ENCODE measurements around the gene FSTL3. TPM values are rescaled to one million over a fixed set of nuclear protein-coding genes. Genes with fewer than 3 reads are reported as not detected.

FSTL3 gene
- total RNA-seq, 5 donors from 2014 or later (not counting 1 experiment from before 2014, with no cell fraction given): 2.0 to 5.3 (median 4.1) TPM

DNA sequence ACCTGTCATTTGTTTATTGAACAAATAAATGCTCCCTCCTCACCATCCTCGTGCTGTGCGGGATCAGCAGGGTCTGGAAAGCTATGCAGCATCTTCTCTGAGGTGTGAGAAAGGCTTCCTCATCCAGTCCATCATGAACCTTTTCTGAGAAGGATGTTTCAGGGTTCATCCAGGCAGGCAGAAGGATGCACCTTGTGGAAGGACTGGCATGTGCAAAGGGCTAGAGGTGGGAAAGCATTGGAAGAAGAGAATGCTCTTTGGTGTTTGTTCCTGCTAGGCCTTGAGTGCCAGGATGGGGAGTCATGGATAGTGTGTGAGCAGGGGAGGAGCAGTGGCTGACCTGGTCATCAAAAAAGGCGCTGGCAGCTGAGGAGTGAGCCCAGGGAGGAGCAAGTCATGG, 39.2 kb downstream of the FSTL3 start:
- WGBS (ENCODE audit: insufficient coverage): 45% methylated on average over 1 of the region's 3 CpGs
- ChIA-PET POLR2A (no interaction called here), CTCF (no interaction called here)

DNA sequence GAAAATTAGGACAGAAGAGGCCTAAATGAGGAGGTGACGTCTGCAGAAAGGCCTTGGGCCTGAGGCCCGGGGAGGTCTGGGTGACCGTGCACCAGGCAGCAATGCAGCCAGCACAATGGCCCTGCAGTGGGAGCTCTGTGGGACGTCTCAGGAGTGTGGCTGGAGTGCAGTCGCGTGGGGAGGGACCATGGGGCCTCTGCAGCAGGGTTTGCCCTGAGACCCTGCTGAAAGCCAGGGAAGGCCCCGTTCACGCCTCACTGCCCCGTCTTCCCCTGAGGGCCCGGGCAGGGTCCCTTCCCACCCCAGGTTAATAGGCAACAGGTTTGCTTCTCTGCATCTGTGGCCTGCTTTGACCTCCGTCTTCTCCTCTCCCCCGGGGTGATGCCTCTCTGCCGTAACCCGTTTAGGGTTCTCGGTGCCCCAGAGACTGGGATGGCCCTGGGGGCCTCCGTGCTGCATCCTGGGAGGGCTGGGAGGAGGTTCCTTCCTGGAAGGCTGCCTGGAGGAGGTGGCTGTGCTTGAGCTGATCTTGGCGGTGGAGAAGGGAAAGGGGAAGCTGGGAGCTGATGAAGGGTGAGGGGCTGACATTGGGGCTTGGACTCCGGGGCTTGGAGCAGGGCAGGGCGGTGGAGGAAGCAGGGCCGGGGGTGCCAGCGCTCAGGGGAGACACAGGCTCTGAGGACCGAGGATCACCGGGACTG, 42.2 kb downstream of the FSTL3 start:
- CTCF ChIA-PET: interaction anchor here in 1 of 2 donors (0.5 kb wide), 1 partner anchor 18 kb away, joined by 3 read pairs; no protein-coding TSS in a partner anchor
- 83% methylated on average over 20 of the region's 23 CpGs for WGBS (ENCODE audit: insufficient coverage)

More for the DNA sequence above, 39.2 kb downstream of the FSTL3 start:
- no peak for ATAC-seq (replicated peaks in 1 of 4)
- DNase-seq: no peak
- H3K36me3 Mint-ChIP-seq: peaks cover 3% of the 10 kb centered on the region
- H3K4me1 Mint-ChIP-seq: peaks cover 0 to 2% (median 0%) of the 10 kb centered on the region in 3 donors
- peak overlapping the region in 1 of 2 donors; percentile 23 for H3K27ac Mint-ChIP-seq
- peaks cover 0 to 57% of the 10 kb centered on the region in 2 experiments for H3K27me3 ChIP-seq (replicated peaks in 1 of 2; ENCODE audit: control insufficient read depth in 2 of 2, extremely low read depth in 1 of 2, insufficient read depth in 2 of 2, low read length in 1 of 2)
- H3K4me3 Mint-ChIP-seq: no peak overlapping the region
- H3K9me3 Mint-ChIP-seq: peaks cover 5% of the 10 kb centered on the region in 3 donors
- no peak overlapping the region for H3K4me3 ChIP-seq (ENCODE audit: control insufficient read depth in 1 of 2, extremely low read depth in 1 of 2, low read length in 1 of 2)
- no peaks in the 10 kb centered on the region for H3K9me3 ChIP-seq
- no peaks in the 10 kb centered on the region for H3K36me3 ChIP-seq (ENCODE audit: control insufficient read depth in 2 of 2, extremely low read depth in 1 of 2, insufficient read depth in 1 of 2, low read length in 1 of 2)
- H3K27me3 Mint-ChIP-seq: peaks cover 25 to 40% of the 10 kb centered on the region in 2 donors
- no peak overlapping the region for H3K27ac ChIP-seq (ENCODE audit: low read length)
- peaks cover 0 to 5% of the 10 kb centered on the region in 2 experiments for H3K4me1 ChIP-seq (ENCODE audit: control insufficient read depth in 1 of 2, extremely low read depth in 1 of 2, insufficient read depth in 2 of 2, low read length in 2 of 2)

DNA sequence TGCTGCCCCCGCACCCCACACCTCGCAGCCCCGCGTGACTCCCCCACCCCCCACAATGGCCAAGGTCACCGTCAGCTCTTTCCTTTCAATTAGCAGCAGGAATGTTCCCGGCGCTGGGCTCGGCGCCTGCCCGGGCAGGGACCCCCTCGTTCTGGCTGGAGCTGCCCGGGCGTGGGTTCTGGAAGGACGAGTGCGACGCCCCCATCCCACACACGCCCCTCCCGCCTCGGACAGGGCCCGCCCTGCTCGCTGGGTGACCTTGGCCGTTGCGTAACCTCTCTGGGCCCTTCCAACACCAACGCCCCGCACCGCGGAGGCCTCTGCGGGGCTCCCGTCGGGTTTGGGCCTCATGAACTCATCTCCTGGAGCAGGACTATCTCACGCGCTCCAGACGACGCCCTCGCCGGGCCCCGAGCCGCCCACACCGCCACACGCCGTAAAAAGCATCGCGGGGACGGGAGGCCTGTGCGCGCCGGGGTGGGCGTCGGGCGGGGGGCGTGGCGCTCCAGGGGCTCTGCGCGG, 42.9 kb downstream of the FSTL3 start:
- peaks cover 0 to 5% of the 10 kb centered on the region in 2 experiments for H3K4me1 ChIP-seq (ENCODE audit: control insufficient read depth in 1 of 2, extremely low read depth in 1 of 2, insufficient read depth in 2 of 2, low read length in 2 of 2)
- 67% methylated on average over 50 of the region's 54 CpGs for WGBS (ENCODE audit: insufficient coverage)
- no peak overlapping the region for H3K27ac ChIP-seq (ENCODE audit: low read length)
- ChIA-PET POLR2A (no interaction called here), CTCF (no interaction called here)
- H3K27me3 ChIP-seq (replicated peaks in 1 of 2; ENCODE audit: control insufficient read depth in 2 of 2, extremely low read depth in 1 of 2, insufficient read depth in 2 of 2, low read length in 1 of 2): peaks cover 0 to 67% of the 10 kb centered on the region in 2 experiments
- Mint-ChIP-seq H3K4me3 (no peak overlapping the region), H3K27me3 (peaks cover 21 to 34% of the 10 kb centered on the region in 2 donors), H3K4me1 (peaks cover 0 to 2% (median 0%) of the 10 kb centered on the region in 3 donors), H3K9me3 (peaks cover 5% of the 10 kb centered on the region in 3 donors), H3K27ac (no peak overlapping the region), H3K36me3 (peaks cover 3% of the 10 kb centered on the region)
- H3K4me3 ChIP-seq (ENCODE audit: control insufficient read depth in 1 of 2, extremely low read depth in 1 of 2, low read length in 1 of 2): no peak overlapping the region
- no peak for DNase-seq
- H3K9me3 ChIP-seq: no peaks in the 10 kb centered on the region
- H3K36me3 ChIP-seq (ENCODE audit: control insufficient read depth in 2 of 2, extremely low read depth in 1 of 2, insufficient read depth in 1 of 2, low read length in 1 of 2): no peaks in the 10 kb centered on the region
- ATAC-seq (replicated peaks in 1 of 4): no peak

More for the DNA sequence above, 42.2 kb downstream of the FSTL3 start:
- Mint-ChIP-seq H3K9me3 (peaks cover 5% of the 10 kb centered on the region in 3 donors), H3K4me1 (peaks cover 0 to 2% (median 0%) of the 10 kb centered on the region in 3 donors), H3K4me3 (peak overlapping the region in 1 of 3 donors; percentile 32), H3K27me3 (peaks cover 21 to 32% of the 10 kb centered on the region in 2 donors), H3K27ac (no peak overlapping the region), H3K36me3 (peaks cover 3% of the 10 kb centered on the region)
- H3K27ac ChIP-seq (ENCODE audit: low read length): no peak overlapping the region
- H3K36me3 ChIP-seq (ENCODE audit: control insufficient read depth in 2 of 2, extremely low read depth in 1 of 2, insufficient read depth in 1 of 2, low read length in 1 of 2): no peaks in the 10 kb centered on the region
- peaks cover 0 to 62% of the 10 kb centered on the region in 2 experiments for H3K27me3 ChIP-seq (replicated peaks in 1 of 2; ENCODE audit: control insufficient read depth in 2 of 2, extremely low read depth in 1 of 2, insufficient read depth in 2 of 2, low read length in 1 of 2)
- POLR2A ChIA-PET: no interaction called here
- peaks cover 0 to 5% of the 10 kb centered on the region in 2 experiments for H3K4me1 ChIP-seq (ENCODE audit: control insufficient read depth in 1 of 2, extremely low read depth in 1 of 2, insufficient read depth in 2 of 2, low read length in 2 of 2)
- H3K9me3 ChIP-seq: no peaks in the 10 kb centered on the region
- DNase-seq (no peak), ATAC-seq (replicated peaks in 1 of 4) (no peak)
- no peak overlapping the region for H3K4me3 ChIP-seq (ENCODE audit: control insufficient read depth in 1 of 2, extremely low read depth in 1 of 2, low read length in 1 of 2)

DNA sequence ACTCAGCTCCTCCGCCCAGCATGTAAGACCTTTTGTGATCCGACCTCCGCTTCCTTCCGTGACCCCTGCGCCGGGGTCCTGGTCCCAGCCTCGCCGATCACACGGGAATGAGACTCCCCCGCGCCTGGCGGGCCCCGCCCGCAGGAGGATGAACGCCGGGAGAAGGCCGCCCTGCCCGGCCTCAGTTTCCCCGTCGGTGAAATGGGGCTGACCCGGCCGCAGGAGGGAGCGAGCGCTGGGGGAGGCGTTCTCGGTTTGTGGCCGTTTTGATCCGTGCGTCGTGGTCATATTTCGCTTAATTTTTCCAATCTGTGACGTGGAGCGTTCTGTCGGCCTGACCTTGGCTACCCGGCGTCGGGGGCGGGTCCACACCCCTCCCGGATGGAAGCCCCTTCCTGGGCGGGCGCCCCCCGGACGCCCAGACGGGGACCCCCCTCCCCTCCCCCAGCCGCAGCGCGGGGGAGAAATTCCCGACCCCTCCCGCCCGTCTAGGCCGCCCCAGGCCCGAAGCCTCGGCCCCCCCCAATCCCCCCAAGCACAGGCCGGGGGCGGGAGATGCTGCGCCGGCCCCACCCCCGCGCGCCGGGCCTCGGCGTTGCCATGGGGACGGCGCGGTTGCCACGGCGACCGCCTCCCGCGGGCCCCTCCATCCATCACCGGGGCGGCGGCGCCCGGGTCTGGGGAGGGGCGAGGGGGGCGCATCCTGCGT, 43.6 kb downstream of the FSTL3 start:
- ATAC-seq (replicated peaks in 1 of 4) (no peak), DNase-seq (peak in 1 of 35 experiments; percentile 13)
- POLR2A ChIA-PET: no interaction called here
- H3K4me3 Mint-ChIP-seq: no peak overlapping the region
- Histone ChIP-seq H3K9me3 (no peaks in the 10 kb centered on the region), H3K27me3 (replicated peaks in 1 of 2; ENCODE audit: control insufficient read depth in 2 of 2, extremely low read depth in 1 of 2, insufficient read depth in 2 of 2, low read length in 1 of 2) (peaks cover 0 to 70% of the 10 kb centered on the region in 2 experiments), H3K27ac (ENCODE audit: low read length) (no peak overlapping the region), H3K4me3 (ENCODE audit: control insufficient read depth in 1 of 2, extremely low read depth in 1 of 2, low read length in 1 of 2) (no peak overlapping the region), H3K4me1 (ENCODE audit: control insufficient read depth in 1 of 2, extremely low read depth in 1 of 2, insufficient read depth in 2 of 2, low read length in 2 of 2) (peaks cover 0 to 5% of the 10 kb centered on the region in 2 experiments), H3K36me3 (ENCODE audit: control insufficient read depth in 2 of 2, extremely low read depth in 1 of 2, insufficient read depth in 1 of 2, low read length in 1 of 2) (no peaks in the 10 kb centered on the region)
- peaks cover 0 to 2% (median 0%) of the 10 kb centered on the region in 3 donors for H3K4me1 Mint-ChIP-seq
- no peak overlapping the region for H3K27ac Mint-ChIP-seq
- peaks cover 3% of the 10 kb centered on the region for H3K36me3 Mint-ChIP-seq
- CTCF ChIA-PET: no interaction called here
- peaks cover 21 to 34% of the 10 kb centered on the region in 2 donors for H3K27me3 Mint-ChIP-seq
- peaks cover 5% of the 10 kb centered on the region in 3 donors for H3K9me3 Mint-ChIP-seq
- WGBS (ENCODE audit: insufficient coverage): 27% methylated on average over 36 of the region's 79 CpGs

DNA sequence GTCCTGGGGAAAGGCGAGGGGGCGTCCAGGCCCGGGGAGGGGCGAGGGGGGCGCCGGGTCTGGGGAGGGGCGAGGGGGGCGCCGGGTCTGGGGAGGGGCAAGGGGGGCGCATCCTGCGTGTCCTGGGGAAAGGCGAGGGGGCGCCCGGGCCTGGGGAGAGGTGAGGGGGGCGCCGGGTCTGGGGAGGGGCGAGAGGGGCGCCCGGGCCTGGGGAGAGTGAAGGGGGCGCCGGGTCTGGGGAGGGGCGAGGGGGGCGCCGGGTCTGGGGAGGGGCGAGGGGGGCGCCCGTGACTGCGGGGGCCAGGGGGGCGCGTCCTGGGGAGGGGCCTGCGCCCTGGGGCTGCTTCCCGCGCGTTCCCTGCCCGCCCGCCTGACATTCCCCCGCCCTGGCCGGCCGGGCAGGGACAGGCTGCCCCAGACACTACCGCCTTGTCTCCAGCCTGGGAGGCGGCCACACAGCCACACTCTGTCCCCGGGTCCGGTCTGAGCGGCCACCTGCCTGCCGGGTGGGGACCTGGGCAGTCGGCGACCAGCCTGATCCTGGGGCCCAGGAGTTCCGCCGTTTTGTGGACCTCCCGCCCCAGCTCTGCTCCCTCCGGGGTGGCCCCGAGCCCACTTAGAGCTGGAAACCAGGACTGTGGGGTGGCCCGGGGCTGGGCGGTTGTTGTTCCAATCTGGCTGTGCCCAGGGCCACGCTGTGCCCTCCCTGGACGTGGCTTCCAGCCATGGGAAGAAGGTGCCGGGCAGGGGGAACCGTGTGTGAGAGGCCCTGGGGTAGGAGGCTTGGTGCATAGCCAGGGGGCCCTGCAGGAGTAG, 44.4 kb downstream of the FSTL3 start:
- H3K27ac Mint-ChIP-seq: no peak overlapping the region
- H3K36me3 Mint-ChIP-seq: peaks cover under 1% of the 10 kb centered on the region
- DNase-seq: no peak
- no peak overlapping the region for H3K4me3 Mint-ChIP-seq
- peaks cover 1 to 2% (median 1%) of the 10 kb centered on the region in 3 donors for H3K9me3 Mint-ChIP-seq
- 21% methylated on average over 38 of the region's 58 CpGs for WGBS (ENCODE audit: insufficient coverage)
- H3K27me3 ChIP-seq (replicated peaks in 1 of 2; ENCODE audit: control insufficient read depth in 2 of 2, extremely low read depth in 1 of 2, insufficient read depth in 2 of 2, low read length in 1 of 2): peaks cover 0 to 69% of the 10 kb centered on the region in 2 experiments
- no peak for ATAC-seq (replicated peaks in 1 of 4)
- H3K4me1 ChIP-seq (ENCODE audit: control insufficient read depth in 1 of 2, extremely low read depth in 1 of 2, insufficient read depth in 2 of 2, low read length in 2 of 2): peaks cover 0 to 5% of the 10 kb centered on the region in 2 experiments
- CTCF ChIA-PET: no interaction called here
- no peaks in the 10 kb centered on the region for H3K9me3 ChIP-seq
- POLR2A ChIA-PET: no interaction called here
- H3K4me1 Mint-ChIP-seq: peaks cover 0 to 2% (median 0%) of the 10 kb centered on the region in 3 donors
- no peak overlapping the region for H3K4me3 ChIP-seq (ENCODE audit: control insufficient read depth in 1 of 2, extremely low read depth in 1 of 2, low read length in 1 of 2)
- no peak overlapping the region for H3K27ac ChIP-seq (ENCODE audit: low read length)
- peaks cover 17 to 34% of the 10 kb centered on the region in 2 donors for H3K27me3 Mint-ChIP-seq
- no peaks in the 10 kb centered on the region for H3K36me3 ChIP-seq (ENCODE audit: control insufficient read depth in 2 of 2, extremely low read depth in 1 of 2, insufficient read depth in 1 of 2, low read length in 1 of 2)

All from T-cell (primary cell).